GM12872 (cell line): Measurements from ENCODE around the gene KRT80.

Experiments
- CTCF ChIP-seq: IDR thresholded peaks from 3 replicates; pipeline ENCODE4 v1.5.1; 2011; ENCODE audit warnings: low read depth, mild to moderate bottlenecking, low read length, moderate library complexity; ENCODE audit not compliant: insufficient read depth

Gene KRT80

GRCh38 chr12:52175371-52176350 lies 16.2 kb downstream of the KRT80 start:
- TF ChIP-seq CTCF: peak; percentile 18; the same call in 1 of the 3 replicates

GRCh38 chr12:52173526-52173925 lies 18.3 kb downstream of the KRT80 start:
- TF ChIP-seq CTCF: no peak

- TF ChIP-seq CTCF: no peak
These were observed 18.9 kb downstream of the KRT80 start for GRCh38 chr12:52172956-52173355.

GRCh38 chr12:52171950-52172512 lies 19.8 kb downstream of the KRT80 start:
- peak; percentile 40; the same call in 2 of the 3 replicates for TF ChIP-seq CTCF

GRCh38 chr12:52170827-52171226 lies 21.0 kb downstream of the KRT80 start:
- TF ChIP-seq CTCF: no peak

- no peak for TF ChIP-seq CTCF
These were observed 21.9 kb downstream of the KRT80 start for GRCh38 chr12:52169886-52170285.

GRCh38 chr12:52168019-52168717 lies 23.6 kb downstream of the KRT80 start:
- no peak for TF ChIP-seq CTCF
